ENCODE measurements around the gene ZBED6.
"Not testable (repeated sequence)": the region's sequence is repeated elsewhere in the genome, so short reads cannot be mapped to it uniquely, and the experiment has no call there.

The ZBED6 gene

GRCh38 chr1:203778789-203779188 is 16.6 kb upstream of the ZBED6 start:
- POLR2A ChIA-PET (ENCODE audit: low non-redundant PET) = no interaction called here
- no peak for TF ChIP-seq CTCF (conservative IDR thresholded peaks at IDR 0.05; ENCODE audit: low read depth)

GRCh38 chr1:203781962-203782361 is 13.5 kb upstream of the ZBED6 start:
- ChIA-PET POLR2A (ENCODE audit: low non-redundant PET) (no interaction called here), CTCF (interaction anchor here (1.2 kb wide), 1 partner anchor 12 kb away, joined by 3 read pairs; no protein-coding TSS in a partner anchor)
- no peak for TF ChIP-seq CTCF (conservative IDR thresholded peaks at IDR 0.05; ENCODE audit: low read depth)
- H3K27ac ChIP-seq = no peak overlapping the region
- DNase-seq (ENCODE audit: low spot score) = no peak

More at GRCh38 chr1:203778789-203779188, 16.6 kb upstream of the ZBED6 start:
- CTCF ChIA-PET = no interaction called here
- no peak for DNase-seq (ENCODE audit: low spot score)
- no peak overlapping the region for H3K27ac ChIP-seq

- POLR2A ChIA-PET (ENCODE audit: low non-redundant PET) = no interaction called here
- no peak for DNase-seq (ENCODE audit: low spot score)
- 0 out of 2 replicates have a peak overlapping the region, but pooled peaks have one; percentile 14 for H3K27ac ChIP-seq
- no peak for TF ChIP-seq CTCF (conservative IDR thresholded peaks at IDR 0.05; ENCODE audit: low read depth)
- CTCF ChIA-PET = interaction anchor here (1.1 kb wide), 1 partner anchor 37 kb away, joined by 3 read pairs; no protein-coding TSS in a partner anchor
These were observed 5.5 kb upstream of the ZBED6 start for GRCh38 chr1:203789966-203790365.

GRCh38 chr1:203791498-203791897 is 3.9 kb upstream of the ZBED6 start:
- ChIA-PET POLR2A (ENCODE audit: low non-redundant PET) (interaction anchor here (0.6 kb wide), 1 partner anchor 159 kb away, joined by 3 read pairs; no protein-coding TSS in a partner anchor), CTCF (interaction anchor here (0.6 to 2.1 kb wide), 2 partner anchors 14 to 322 kb away, joined by 3 to 7 read pairs; no protein-coding TSS in a partner anchor)
- H3K27ac ChIP-seq = no peak overlapping the region
- DNase-seq (ENCODE audit: low spot score) = no peak
- TF ChIP-seq CTCF (conservative IDR thresholded peaks at IDR 0.05; ENCODE audit: low read depth) = no peak

- ChIA-PET CTCF (interaction anchor here (2.1 kb wide), 1 partner anchor 15 kb away, joined by 7 read pairs; no protein-coding TSS in a partner anchor), POLR2A (ENCODE audit: low non-redundant PET) (interaction anchor here (0.6 kb wide), 1 partner anchor 160 kb away, joined by 3 read pairs; no protein-coding TSS in a partner anchor)
- DNase-seq (ENCODE audit: low spot score) = no peak
These were observed 2.9 kb upstream of the ZBED6 start for GRCh38 chr1:203792486-203792885.

GRCh38 chr1:203793561-203793960 is 1.9 kb upstream of the ZBED6 start:
- DNase-seq (ENCODE audit: low spot score); POLR2A ChIA-PET (ENCODE audit: low non-redundant PET); H3K27ac ChIP-seq: not testable (repeated sequence)
- CTCF ChIA-PET = interaction anchor here (0.6 to 0.9 kb wide), 3 partner anchors 12 to 944 kb away, joined by 3 read pairs; no protein-coding TSS in a partner anchor

More at GRCh38 chr1:203792486-203792885, 2.9 kb upstream of the ZBED6 start:
- TF ChIP-seq CTCF (conservative IDR thresholded peaks at IDR 0.05; ENCODE audit: low read depth) = no peak
- no peak overlapping the region for H3K27ac ChIP-seq

GRCh38 chr1:203794764-203795440 is 521 bp upstream of the ZBED6 start:
- ChIA-PET CTCF (no interaction called here), POLR2A (ENCODE audit: low non-redundant PET) (no interaction called here)
- peak overlapping the region; percentile 97 for H3K27ac ChIP-seq
- no peak for TF ChIP-seq CTCF (conservative IDR thresholded peaks at IDR 0.05; ENCODE audit: low read depth)
- no peak for DNase-seq (ENCODE audit: low spot score)

Measured in RWPE1 (cell line).